ENCODE measurements around the gene MOSPD3.
"Not testable (repeated sequence)": the region's sequence is repeated elsewhere in the genome, so short reads cannot be mapped to it uniquely, and the experiment has no call there.

The MOSPD3 gene

DNA sequence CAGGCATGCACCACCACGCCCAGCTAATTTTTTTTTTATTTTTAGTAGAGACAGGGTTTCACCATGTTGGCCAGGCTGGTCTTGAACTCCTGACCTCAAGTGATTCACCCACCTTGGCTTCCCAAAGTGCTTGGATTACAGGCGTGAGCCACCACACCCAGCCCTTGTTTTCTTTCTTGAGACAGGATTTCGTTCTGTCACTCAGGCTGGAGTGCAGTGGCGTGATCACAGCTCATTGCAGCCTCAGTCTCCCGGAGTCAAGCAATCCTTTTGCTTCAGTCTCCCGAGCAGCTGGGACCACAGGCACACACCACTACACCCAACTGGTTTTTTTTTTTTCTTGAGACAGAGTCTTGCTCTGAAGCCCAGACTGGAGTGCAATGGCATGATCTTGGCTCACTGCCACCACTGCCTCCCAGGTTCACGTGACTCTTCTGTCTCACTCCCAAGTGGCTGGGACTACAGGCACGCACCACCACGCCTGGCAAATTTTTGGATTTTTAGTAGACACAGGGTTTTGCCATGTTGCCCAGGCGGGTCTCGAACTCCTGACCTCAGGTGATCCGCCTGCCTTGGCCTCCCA lies 49.9 kb downstream of the MOSPD3 start:
- in situ Hi-C loops (cut with MboI; ENCODE audit: low sequenced_read_pairs), result not testable (repeated sequence)

All from HL-60/S4 treated with phorbol 12-myristate 13-acetate at 8.2 ng/mL for 4 days and 3 days (cell line).